Activated T-cell treated with anti-CD3 and anti-CD28 coated beads, Interleukin-2, amount 50 U/mL, for 72 hours (primary cell): ENCODE measurements around the gene CAPN13. TPM values are rescaled to one million over a fixed set of nuclear protein-coding genes. Genes with fewer than 3 reads are reported as not detected.

Source experiments
- ATAC-seq, 2 donors: fragments of 150-1000 bp; cut with Tn5 transposase; replicated peaks in 1 of 2; 2 replicates each; pipeline ENCODE4 v1.10.0; 2021; ENCODE audit warnings: moderate library complexity in 2 of 2, mild to moderate bottlenecking in 1 of 2
- DNase-seq, 2 donors: peaks; one replicate each; pipeline ENCODE4 v3.0.0; 2021 to 2022; ENCODE audit warnings: mixed read lengths in 1 of 2
- H3K27ac Mint-ChIP-seq: one replicate; pipeline ENCODE4 v1.8.0; 2022; ENCODE audit warnings: mild to moderate bottlenecking, moderate library complexity, mixed read lengths
- H3K27me3 Mint-ChIP-seq: one replicate; pipeline ENCODE4 v1.8.0; 2022; ENCODE audit warnings: low read depth, mixed read lengths
- H3K36me3 Mint-ChIP-seq, 2 donors: one replicate each; pipeline ENCODE4 v1.8.0; 2022; ENCODE audit warnings: mixed read lengths in 2 of 2, mild to moderate bottlenecking in 1 of 2; ENCODE audit not compliant: insufficient read depth in 2 of 2
- H3K4me1 Mint-ChIP-seq: one replicate; pipeline ENCODE4 v1.8.0; 2022; ENCODE audit warnings: low read depth, mixed read lengths
- H3K4me3 Mint-ChIP-seq, 2 donors: one replicate each; pipeline ENCODE4 v1.8.0; 2022; ENCODE audit warnings: mild to moderate bottlenecking in 2 of 2, mixed read lengths in 2 of 2, moderate library complexity in 2 of 2
- H3K9me3 Mint-ChIP-seq, 2 donors: one replicate each; pipeline ENCODE4 v1.8.0; 2022; ENCODE audit warnings: mixed read lengths in 2 of 2
- total RNA-seq, 2 donors: library from RNA; stranded (reverse); gene quantifications; one replicate each; pipeline ENCODE4 v1.2.3, GENCODE V29; 2022

CAPN13 gene, protein sequence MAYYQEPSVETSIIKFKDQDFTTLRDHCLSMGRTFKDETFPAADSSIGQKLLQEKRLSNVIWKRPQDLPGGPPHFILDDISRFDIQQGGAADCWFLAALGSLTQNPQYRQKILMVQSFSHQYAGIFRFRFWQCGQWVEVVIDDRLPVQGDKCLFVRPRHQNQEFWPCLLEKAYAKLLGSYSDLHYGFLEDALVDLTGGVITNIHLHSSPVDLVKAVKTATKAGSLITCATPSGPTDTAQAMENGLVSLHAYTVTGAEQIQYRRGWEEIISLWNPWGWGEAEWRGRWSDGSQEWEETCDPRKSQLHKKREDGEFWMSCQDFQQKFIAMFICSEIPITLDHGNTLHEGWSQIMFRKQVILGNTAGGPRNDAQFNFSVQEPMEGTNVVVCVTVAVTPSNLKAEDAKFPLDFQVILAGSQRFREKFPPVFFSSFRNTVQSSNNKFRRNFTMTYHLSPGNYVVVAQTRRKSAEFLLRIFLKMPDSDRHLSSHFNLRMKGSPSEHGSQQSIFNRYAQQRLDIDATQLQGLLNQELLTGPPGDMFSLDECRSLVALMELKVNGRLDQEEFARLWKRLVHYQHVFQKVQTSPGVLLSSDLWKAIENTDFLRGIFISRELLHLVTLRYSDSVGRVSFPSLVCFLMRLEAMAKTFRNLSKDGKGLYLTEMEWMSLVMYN
- not detected for total RNA-seq

DNA sequence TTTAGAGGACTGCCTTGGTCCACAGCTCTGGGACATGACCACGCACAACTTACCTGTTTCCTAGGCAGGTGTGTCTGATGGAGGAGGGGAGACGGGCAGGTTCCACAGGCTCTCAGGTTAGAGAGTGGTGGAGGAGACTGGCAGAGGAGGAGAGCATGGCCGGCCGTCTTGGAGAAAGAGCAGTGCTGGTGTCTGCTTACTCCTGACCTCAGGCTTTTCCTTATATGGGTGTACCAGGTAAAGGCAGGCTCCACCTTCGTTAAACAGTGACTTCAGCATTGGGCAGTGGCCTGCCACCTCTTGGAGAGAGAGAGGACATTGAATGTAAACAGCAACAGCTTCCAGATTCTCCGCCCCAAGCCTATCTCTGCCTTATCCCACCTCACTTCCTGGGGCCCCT lies at the start of gene CAPN13:
TSS of gene CAPN13 (minus strand) at position 198 of the 400 bp plus-strand sequence. CDS start 20,121 bp downstream, outside the sequence.
- ATAC-seq = no peak
- peaks cover 7% of the 10 kb centered on the region for H3K27me3 Mint-ChIP-seq
- H3K9me3 Mint-ChIP-seq = no peaks in the 10 kb centered on the region
- no peak within 1 kb of the TSS for H3K27ac Mint-ChIP-seq
- no peaks in the 10 kb centered on the region for H3K36me3 Mint-ChIP-seq
- no peak for DNase-seq
- H3K4me1 Mint-ChIP-seq = no peaks in the 10 kb centered on the region
- H3K4me3 Mint-ChIP-seq = no peak within 1 kb of the TSS

DNA sequence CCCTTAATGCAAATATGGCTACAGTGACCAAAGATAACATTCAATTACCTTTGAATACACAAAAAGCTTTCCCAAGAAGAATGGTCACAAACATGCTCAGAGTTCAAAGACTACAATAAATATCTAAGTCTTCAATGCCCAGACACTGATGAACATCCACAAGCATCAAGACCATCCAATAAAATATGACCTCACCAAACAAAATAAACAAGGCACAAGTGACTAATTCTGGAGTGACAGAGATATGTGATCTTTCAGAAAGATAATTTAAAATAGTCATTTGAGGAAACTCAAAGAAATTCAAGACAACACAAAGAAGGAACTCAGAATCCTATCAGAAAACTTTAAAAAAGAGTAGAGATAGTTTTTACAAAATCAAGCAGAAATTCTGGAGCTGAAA lies 40.6 kb upstream of the CAPN13 start:
- DNase-seq = no peak
- Mint-ChIP-seq H3K36me3 (peaks cover 2 to 7% of the 10 kb centered on the region in 2 donors), H3K27me3 (peaks cover 35% of the 10 kb centered on the region), H3K4me1 (no peaks in the 10 kb centered on the region), H3K4me3 (no peak overlapping the region), H3K9me3 (peaks cover 7% of the 10 kb centered on the region in 2 donors), H3K27ac (no peak overlapping the region)
- ATAC-seq = no peak

DNA sequence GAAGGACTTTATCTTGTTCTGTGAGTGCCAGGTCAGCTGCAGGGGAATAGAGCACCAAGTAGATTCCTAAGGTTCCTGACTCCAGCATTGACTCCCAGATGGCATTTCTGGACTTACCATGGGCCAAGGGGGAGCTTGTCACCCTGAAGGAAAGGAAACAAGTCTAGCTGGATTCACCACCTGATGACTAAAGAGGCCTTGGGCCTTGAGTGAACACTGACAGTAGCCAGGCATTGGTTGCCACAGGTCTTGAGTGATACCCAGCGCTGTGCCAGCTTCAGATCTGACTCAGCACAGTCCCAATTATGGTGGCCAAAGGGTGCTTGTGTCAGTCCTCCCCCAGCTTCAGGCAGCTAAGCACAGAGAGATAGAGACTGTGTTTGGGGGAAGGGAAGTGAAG lies 40.1 kb upstream of the CAPN13 start:
- ATAC-seq = no peak
- Mint-ChIP-seq H3K36me3 (peaks cover 2 to 7% of the 10 kb centered on the region in 2 donors), H3K4me1 (no peaks in the 10 kb centered on the region), H3K27ac (no peak overlapping the region), H3K4me3 (no peak overlapping the region), H3K9me3 (peaks cover 7% of the 10 kb centered on the region in 2 donors), H3K27me3 (peaks cover 35% of the 10 kb centered on the region)
- no peak for DNase-seq

DNA sequence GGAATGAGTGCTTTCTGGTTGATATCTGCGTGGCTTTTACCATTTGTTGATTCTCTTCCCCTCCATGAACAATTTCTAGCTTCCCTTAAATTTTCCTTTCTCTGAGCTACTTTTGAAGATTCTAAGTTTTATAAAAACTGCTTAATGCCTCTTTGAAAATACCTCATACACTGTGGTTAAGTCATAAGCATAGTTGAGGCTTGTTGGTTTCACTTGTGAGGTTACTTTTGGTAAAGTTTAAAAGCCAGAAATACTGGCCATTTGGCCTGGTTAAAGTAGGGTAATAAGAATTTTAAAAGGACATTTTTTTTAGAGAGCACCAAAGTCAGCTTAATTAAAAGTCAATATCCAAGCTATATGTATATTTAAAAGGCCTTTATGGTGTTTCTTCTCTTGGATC lies 21.3 kb upstream of the CAPN13 start:
- Mint-ChIP-seq H3K9me3 (peaks cover 3 to 8% of the 10 kb centered on the region in 2 donors), H3K27me3 (peaks cover 3% of the 10 kb centered on the region), H3K4me3 (no peak overlapping the region), H3K27ac (no peak overlapping the region), H3K36me3 (peaks cover 0 to 2% of the 10 kb centered on the region in 2 donors), H3K4me1 (no peaks in the 10 kb centered on the region)
- ATAC-seq (no peak), DNase-seq (no peak)

DNA sequence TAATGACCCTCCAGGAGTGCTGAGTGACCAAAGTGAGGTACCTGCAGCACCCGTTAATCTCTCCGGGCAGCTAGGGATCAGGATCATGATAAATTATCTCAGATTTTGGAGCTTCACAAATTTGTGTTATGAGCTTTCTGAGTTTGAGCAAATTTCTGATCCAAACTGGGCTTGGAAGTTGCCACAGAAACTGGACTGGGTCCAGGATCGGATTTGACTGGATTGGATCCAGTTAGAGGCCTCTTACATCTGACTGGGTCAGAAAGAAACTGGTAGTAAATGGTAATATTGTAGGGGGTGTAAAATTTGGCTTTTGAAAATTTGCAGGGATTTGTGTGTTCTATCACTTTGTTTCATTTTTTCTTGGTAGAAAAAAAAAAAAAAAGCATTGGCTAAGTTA lies 19.7 kb upstream of the CAPN13 start:
- DNase-seq (no peak), ATAC-seq (no peak)
- H3K36me3 Mint-ChIP-seq = peaks cover 0 to 2% of the 10 kb centered on the region in 2 donors
- no peak overlapping the region for H3K27ac Mint-ChIP-seq
- no peaks in the 10 kb centered on the region for H3K4me1 Mint-ChIP-seq
- H3K4me3 Mint-ChIP-seq = no peak overlapping the region
- peaks cover 7% of the 10 kb centered on the region for H3K27me3 Mint-ChIP-seq
- peaks cover 3 to 8% of the 10 kb centered on the region in 2 donors for H3K9me3 Mint-ChIP-seq

DNA sequence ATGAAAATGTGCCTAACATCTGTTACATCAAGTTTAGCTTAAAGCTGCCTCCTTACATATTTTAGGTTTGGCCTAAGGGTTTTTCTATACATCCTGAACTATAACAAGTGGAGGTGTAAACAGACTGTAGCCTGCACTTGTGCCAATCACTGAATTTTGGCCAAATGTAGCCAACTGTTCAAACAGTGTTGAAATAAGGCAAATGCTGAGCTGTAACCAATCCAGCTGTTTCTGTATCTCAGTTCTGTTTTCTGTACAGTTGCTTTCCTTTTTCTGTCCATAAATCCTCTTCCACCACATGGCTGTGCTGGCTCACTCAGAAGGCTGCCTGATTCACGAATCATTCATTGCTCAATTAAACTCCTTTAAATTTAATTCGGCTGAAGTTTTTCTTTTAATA lies 19.2 kb upstream of the CAPN13 start:
- H3K27ac Mint-ChIP-seq = no peak overlapping the region
- ATAC-seq (no peak), DNase-seq (no peak)
- H3K9me3 Mint-ChIP-seq = peaks cover 3 to 8% of the 10 kb centered on the region in 2 donors
- H3K4me3 Mint-ChIP-seq = no peak overlapping the region
- peaks cover 0 to 2% of the 10 kb centered on the region in 2 donors for H3K36me3 Mint-ChIP-seq
- no peaks in the 10 kb centered on the region for H3K4me1 Mint-ChIP-seq
- H3K27me3 Mint-ChIP-seq = peaks cover 7% of the 10 kb centered on the region

DNA sequence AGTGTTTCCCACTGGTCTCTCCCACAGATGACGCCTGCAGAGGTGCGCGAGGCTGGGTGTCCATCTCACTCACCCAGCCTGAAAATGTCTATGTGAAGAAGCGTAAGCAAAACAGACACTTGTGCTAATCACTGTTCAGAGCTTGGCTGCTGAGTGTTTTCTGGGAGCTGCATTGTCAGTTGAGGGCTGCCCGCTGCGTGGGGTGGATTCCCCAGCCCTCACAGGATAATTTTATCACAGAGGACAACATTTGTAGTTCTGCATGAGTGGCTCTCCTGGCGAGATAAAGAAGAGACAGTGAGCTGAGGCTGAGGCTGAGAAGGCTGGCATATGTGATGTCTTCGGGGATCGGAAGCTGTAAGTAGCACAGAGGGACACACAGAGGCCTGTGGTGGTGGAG lies 16.2 kb upstream of the CAPN13 start:
- no peak overlapping the region for H3K4me3 Mint-ChIP-seq
- H3K27ac Mint-ChIP-seq = no peak overlapping the region
- no peaks in the 10 kb centered on the region for H3K4me1 Mint-ChIP-seq
- no peak for ATAC-seq
- no peak for DNase-seq
- peaks cover 0 to 2% of the 10 kb centered on the region in 2 donors for H3K36me3 Mint-ChIP-seq
- H3K9me3 Mint-ChIP-seq = peaks cover 0 to 2% of the 10 kb centered on the region in 2 donors
- H3K27me3 Mint-ChIP-seq = peaks cover 7% of the 10 kb centered on the region

DNA sequence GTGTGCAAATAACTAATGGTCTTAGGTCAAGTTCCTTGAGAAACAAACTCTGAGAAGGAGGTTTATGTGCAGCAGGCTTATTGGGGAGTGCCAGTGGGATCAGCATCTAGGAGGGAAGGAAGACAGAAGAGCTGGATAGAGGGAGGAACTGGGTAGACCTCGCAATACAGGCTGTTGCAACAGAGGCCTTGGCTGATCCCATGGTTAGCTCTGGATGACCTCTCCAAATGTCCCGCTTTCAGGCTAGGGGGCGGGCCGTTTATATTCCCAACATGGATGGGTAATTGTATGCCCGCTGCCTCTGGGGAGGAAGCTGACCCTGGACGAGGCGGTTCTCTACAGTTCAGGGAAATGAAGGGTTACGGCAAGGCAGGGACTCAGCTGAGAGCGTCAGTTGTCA lies 14.7 kb upstream of the CAPN13 start:
- DNase-seq (no peak), ATAC-seq (no peak)
- Mint-ChIP-seq H3K9me3 (peaks cover 0 to 1% of the 10 kb centered on the region in 2 donors), H3K27me3 (peaks cover 7% of the 10 kb centered on the region), H3K4me1 (no peaks in the 10 kb centered on the region), H3K36me3 (peaks cover 0 to 1% of the 10 kb centered on the region in 2 donors), H3K4me3 (no peak overlapping the region), H3K27ac (no peak overlapping the region)

DNA sequence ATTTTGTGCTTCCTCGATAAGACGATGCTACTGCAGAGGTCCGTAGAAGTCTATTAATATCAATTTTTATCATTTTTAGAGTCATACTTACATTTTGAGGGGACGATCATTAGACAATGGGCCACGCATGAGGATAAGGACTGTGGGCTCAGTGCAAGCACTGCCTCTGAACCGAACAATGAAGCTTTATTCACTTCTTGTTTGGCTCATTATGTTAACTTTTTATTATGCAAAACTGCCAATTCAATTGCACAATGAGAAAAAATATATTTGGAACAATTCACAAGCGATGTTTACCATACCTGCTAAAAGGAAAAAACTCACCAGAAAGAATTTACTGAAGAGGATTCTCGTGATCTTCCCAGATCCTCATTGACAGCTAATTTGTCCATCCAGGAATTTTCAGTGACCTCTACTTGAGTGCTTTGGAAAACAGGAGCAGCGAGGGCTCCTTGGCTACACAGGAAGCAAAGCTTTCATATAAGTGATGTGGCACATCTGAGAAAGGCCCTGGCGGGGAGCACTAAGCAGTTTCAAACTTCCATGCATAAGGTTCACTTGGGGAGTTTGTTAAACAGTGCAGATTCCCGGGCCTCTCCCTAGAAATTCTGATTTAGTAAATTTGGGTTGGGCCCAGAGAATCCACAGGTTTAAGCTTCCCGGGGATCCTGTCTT lies 13.3 kb upstream of the CAPN13 start:
- Mint-ChIP-seq H3K27ac (no peak overlapping the region), H3K36me3 (no peaks in the 10 kb centered on the region), H3K4me1 (no peaks in the 10 kb centered on the region), H3K9me3 (peaks cover 0 to 2% of the 10 kb centered on the region in 2 donors), H3K27me3 (peaks cover 7% of the 10 kb centered on the region), H3K4me3 (no peak overlapping the region)
- ATAC-seq (no peak), DNase-seq (no peak)

DNA sequence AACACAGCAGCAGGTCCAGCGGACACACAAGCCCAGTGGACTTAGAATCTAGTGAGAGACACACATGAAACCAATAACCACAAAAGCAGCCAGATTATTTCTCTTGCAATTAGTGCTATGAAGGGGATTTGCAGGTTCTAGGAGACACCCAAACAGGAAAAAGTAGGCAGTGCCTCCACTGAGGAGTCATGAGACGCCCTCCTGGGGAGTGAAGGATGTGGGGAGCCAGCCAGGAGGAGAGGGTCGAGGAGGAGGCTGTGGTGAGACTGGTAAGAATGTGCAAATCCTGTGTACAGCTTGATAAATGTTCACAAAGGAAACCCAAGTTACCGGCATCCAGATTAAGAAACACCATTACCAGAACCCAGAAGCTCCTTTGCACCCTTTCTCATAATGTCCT lies 2.7 kb upstream of the CAPN13 start:
- no peak overlapping the region for H3K4me3 Mint-ChIP-seq
- H3K36me3 Mint-ChIP-seq = no peaks in the 10 kb centered on the region
- ATAC-seq (no peak), DNase-seq (no peak)
- no peak overlapping the region for H3K27ac Mint-ChIP-seq
- peaks cover 1 to 2% of the 10 kb centered on the region in 2 donors for H3K9me3 Mint-ChIP-seq
- H3K4me1 Mint-ChIP-seq = no peaks in the 10 kb centered on the region
- H3K27me3 Mint-ChIP-seq = peaks cover 24% of the 10 kb centered on the region

DNA sequence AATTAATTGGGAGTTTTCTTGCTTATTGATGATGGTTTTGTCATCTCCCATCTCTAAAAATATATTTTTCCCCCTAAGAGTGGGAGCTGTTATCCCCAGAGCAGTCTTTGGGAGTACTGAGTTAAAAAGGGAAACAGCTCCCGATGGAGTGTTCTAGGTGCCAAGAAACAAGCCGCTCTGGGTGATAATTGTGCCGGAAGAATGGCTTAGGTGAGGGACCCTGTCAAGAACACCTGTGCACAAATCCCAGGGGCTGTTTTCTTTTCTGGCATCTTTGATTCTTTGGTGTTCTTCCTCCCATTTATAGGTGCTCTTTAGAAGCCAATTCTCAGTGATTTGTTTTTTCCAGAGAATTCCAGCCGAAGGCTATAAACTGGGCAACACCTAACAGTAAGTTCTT lies 1.4 kb upstream of the CAPN13 start:
- Mint-ChIP-seq H3K4me1 (no peaks in the 10 kb centered on the region), H3K4me3 (no peak overlapping the region), H3K27ac (no peak overlapping the region), H3K9me3 (no peaks in the 10 kb centered on the region), H3K36me3 (no peaks in the 10 kb centered on the region), H3K27me3 (peaks cover 19% of the 10 kb centered on the region)
- no peak for ATAC-seq
- DNase-seq = no peak

DNA sequence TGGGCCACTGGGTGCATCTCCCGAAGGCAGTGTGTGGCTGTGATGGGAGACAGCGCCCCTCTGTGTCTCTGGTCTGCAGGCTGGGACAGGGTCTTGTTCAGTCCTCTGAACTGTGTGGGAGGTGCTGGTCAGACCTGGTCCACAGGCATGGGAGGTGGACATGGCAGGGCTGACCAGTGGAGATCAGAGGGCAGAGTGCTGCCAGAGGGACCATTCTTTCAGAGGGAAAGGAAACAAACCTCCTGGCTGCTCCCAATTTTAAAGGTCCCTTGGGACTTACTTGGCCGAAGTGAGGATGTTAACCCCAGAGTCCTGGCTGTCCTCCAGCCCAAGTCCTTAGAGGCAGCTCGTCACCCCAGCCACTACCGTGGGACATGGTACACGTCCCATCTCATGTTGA lies 4.0 kb downstream of the CAPN13 start:
- DNase-seq (no peak), ATAC-seq (no peak)
- Mint-ChIP-seq H3K27ac (no peak overlapping the region), H3K4me3 (no peak overlapping the region), H3K27me3 (no peaks in the 10 kb centered on the region), H3K9me3 (no peaks in the 10 kb centered on the region), H3K4me1 (peaks cover 10% of the 10 kb centered on the region), H3K36me3 (no peaks in the 10 kb centered on the region)

DNA sequence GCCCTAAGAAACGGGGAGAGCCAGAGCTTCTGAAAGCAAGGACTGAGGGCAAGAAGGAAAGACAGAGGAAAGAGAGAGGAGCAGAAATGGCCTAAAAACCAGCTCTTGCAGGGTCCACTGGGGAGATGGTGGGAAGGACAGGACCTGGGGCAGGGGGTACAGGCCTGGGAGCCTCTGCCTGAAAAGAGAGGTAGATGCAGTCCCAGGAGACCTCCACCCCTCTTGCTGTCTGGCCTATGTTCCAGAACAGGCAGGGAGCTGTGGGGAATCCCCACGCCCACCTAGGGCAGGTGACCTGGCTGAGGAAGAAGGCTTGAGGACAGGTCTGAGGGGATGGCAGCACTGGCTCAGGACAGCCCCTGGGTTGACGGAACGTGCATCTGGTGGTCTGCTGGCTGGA lies 4.6 kb downstream of the CAPN13 start:
- no peaks in the 10 kb centered on the region for H3K36me3 Mint-ChIP-seq
- peaks cover 10% of the 10 kb centered on the region for H3K4me1 Mint-ChIP-seq
- ATAC-seq (no peak), DNase-seq (no peak)
- no peak overlapping the region for H3K4me3 Mint-ChIP-seq
- no peaks in the 10 kb centered on the region for H3K9me3 Mint-ChIP-seq
- H3K27me3 Mint-ChIP-seq = no peaks in the 10 kb centered on the region
- no peak overlapping the region for H3K27ac Mint-ChIP-seq
